K562 (cell line): Measurements from ENCODE around the gene ITPKB. TPM values are rescaled to one million over a fixed set of nuclear protein-coding genes. Genes with fewer than 3 reads are reported as not detected.

ENCODE experiments used
- E2F1 ChIP-seq: sonication (generic); formaldehyde crosslinking; IDR thresholded peaks from 2 replicates; pipeline ENCODE4 v1.8.1; 2023; ENCODE audit warnings: mild to moderate bottlenecking, missing genetic modification reagents, moderate library complexity
- FOXP4 ChIP-seq: sonication (generic); formaldehyde crosslinking; IDR thresholded peaks from 2 replicates; pipeline ENCODE4 v1.8.0; 2022; ENCODE audit warnings: mild to moderate bottlenecking, missing genetic modification reagents, borderline replicate concordance
- SMAD2 ChIP-seq: fragments of 150-350 bp; IDR thresholded peaks from 2 replicates; pipeline ENCODE4 v1.6.1; 2014; ENCODE audit warnings: low read depth, mild to moderate bottlenecking, low read length
- SRSF3 ChIP-seq: fragments of 200-400 bp; formaldehyde crosslinking; IDR thresholded peaks from 2 replicates; pipeline ENCODE4 v1.6.1; 2016; ENCODE audit warnings: mild to moderate bottlenecking, low read length, moderate library complexity; ENCODE audit not compliant: insufficient read depth
- SUPT5H ChIP-seq: fragments of 450-650 bp; IDR thresholded peaks from 2 replicates; pipeline ENCODE4 v1.6.1; 2016
- TCF7 ChIP-seq: sonication (generic); IDR thresholded peaks from 2 replicates; pipeline ENCODE4 v1.6.1; 2016; ENCODE audit warnings: antibody characterized with exemption, borderline replicate concordance
- polyA plus RNA-seq, 8 experiments: library from polyadenylated mRNA; depleted of rRNA in 4 of 8; stranded (reverse) in 5 of 8; unstranded in 3 of 8; fragments of >200 nt; fragmentation: Nextera tagmentation in 2 of 8; fragmentation: Illumina TruSeq in 1 of 8; extraction: Ambion mirVana in 2 of 8; extraction: Trizol in 1 of 8; gene quantifications; 2 replicates each; pipeline versions ENCODE4 v1.2.1 to v1.2.3, GENCODE V29; 2011 to 2014; ENCODE audit warnings: inconsistent platforms in 1 of 8, missing spikeins in 1 of 8
- total RNA-seq, 7 experiments: library from RNA; depleted of rRNA in 6 of 7; stranded (reverse); fragments of >200 nt in 6 of 7; fragmentation: Illumina TruSeq in 2 of 7; extraction: Trizol in 2 of 7; gene quantifications; 2 replicates each; pipeline versions ENCODE4 v1.2.1 to v1.2.3, GENCODE V29; 2011 to 2021; ENCODE audit warnings: low replicate concordance in 1 of 7
- TF ChIP-seq, protein P1 (sequence below), 2 experiments: IDR thresholded peaks; 2 replicates each; pipeline ENCODE4 v1.6.1; 2011; ENCODE audit warnings: borderline replicate concordance in 1 of 2, control low read depth in 1 of 2, low read depth in 1 of 2, low read length in 1 of 2, mild to moderate bottlenecking in 1 of 2, mixed read lengths in 1 of 2, moderate library complexity in 1 of 2; ENCODE audit not compliant: insufficient read depth in 1 of 2, insufficient read length in 1 of 2, poor library complexity in 1 of 2, severe bottlenecking in 1 of 2; ENCODE audit errors: extremely low read depth in 1 of 2
- TF ChIP-seq, protein P2 (sequence below): sonication (generic); formaldehyde crosslinking; IDR thresholded peaks from 2 replicates; pipeline ENCODE4 v1.5.0; 2020; ENCODE audit warnings: missing genetic modification reagents

ITPKB gene
- total and polyA plus RNA-seq, 9 of the 15 experiments (the other 6 are each of a cell fraction or from before 2014, with no cell fraction given): 0.01 to 0.22 TPM; not detected in 7

DNA sequence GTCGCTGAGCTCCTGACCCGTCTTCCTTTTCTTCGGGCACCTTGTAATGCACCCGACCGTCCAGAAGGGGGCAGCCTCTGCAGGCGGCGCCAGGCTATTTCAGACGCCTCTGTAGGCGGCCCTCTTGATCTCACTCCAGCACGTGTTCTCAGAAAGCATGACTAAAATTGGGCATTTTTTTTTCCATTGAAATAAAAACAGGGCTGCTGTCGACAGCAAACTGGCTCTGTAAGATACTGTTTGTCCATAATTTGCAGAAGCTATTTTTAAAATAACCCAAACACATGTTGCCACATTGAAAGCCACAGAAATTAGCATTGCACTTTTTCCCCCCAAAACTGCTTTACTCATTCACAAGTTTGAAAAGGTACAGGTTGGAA, 112.5 kb downstream of the ITPKB start (continued):
- TF ChIP-seq, protein P1, sequence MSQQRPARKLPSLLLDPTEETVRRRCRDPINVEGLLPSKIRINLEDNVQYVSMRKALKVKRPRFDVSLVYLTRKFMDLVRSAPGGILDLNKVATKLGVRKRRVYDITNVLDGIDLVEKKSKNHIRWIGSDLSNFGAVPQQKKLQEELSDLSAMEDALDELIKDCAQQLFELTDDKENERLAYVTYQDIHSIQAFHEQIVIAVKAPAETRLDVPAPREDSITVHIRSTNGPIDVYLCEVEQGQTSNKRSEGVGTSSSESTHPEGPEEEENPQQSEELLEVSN (IDR thresholded peaks at IDR 0.05; ENCODE audit: borderline replicate concordance in 1 of 2, extremely low read depth in 1 of 2, insufficient read depth in 1 of 2, insufficient read length in 1 of 2, low read depth in 1 of 2, low read length in 1 of 2, poor library complexity in 1 of 2, severe bottlenecking in 1 of 2): peak; percentile 75 to 96
- TF ChIP-seq E2F1 (CRISPR knock-in tag) (0 out of 2 replicates have a peak, but pooled peaks have one; percentile 25), TCF7 (peak; percentile 92; the same call in 1 of the 2 replicates), SMAD2 (no peak), SUPT5H (no peak), SRSF3 (no peak), FOXP4 (no peak)
- TF ChIP-seq, protein P2, sequence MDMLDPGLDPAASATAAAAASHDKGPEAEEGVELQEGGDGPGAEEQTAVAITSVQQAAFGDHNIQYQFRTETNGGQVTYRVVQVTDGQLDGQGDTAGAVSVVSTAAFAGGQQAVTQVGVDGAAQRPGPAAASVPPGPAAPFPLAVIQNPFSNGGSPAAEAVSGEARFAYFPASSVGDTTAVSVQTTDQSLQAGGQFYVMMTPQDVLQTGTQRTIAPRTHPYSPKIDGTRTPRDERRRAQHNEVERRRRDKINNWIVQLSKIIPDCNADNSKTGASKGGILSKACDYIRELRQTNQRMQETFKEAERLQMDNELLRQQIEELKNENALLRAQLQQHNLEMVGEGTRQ (CRISPR knock-in tag): peak; percentile 74
